ENCODE measurements around the gene TMEM190.

TMEM190 gene

GRCh38 chr19:55424518-55424917 is 47.9 kb downstream of the TMEM190 start:
- DNase-seq: no peak

GRCh38 chr19:55426042-55426441 is 49.4 kb downstream of the TMEM190 start:
- DNase-seq: no peak
